Hepatocyte (in vitro differentiated cells): Measurements from ENCODE around the gene ANKRD45. TPM values are rescaled to one million over a fixed set of nuclear protein-coding genes. Genes with fewer than 3 reads are reported as not detected.
"Not testable (repeated sequence)": the region's sequence is repeated elsewhere in the genome, so short reads cannot be mapped to it uniquely, and the experiment has no call there.

ENCODE experiments used
- DNase-seq: peaks from one replicate; pipeline ENCODE4 v3.0.0-alpha.2; 2016; ENCODE audit warnings: low spot score
- H2AFZ ChIP-seq: fragments of 200-600 bp; sonication (generic); 2 replicates; pipeline ENCODE4 v1.6.0; 2016; ENCODE audit warnings: antibody characterized with exemption, mild to moderate bottlenecking
- H3K27ac ChIP-seq: fragments of 200-600 bp; sonication (generic); 2 replicates; pipeline ENCODE4 v1.5.1; 2016; ENCODE audit warnings: mild to moderate bottlenecking
- H3K27me3 ChIP-seq: fragments of 200-600 bp; sonication (generic); 2 replicates; pipeline ENCODE4 v1.6.1; 2016
- H3K36me3 ChIP-seq: fragments of 200-600 bp; sonication (generic); replicated peaks from 2 replicates; pipeline ENCODE4 v1.5.1; 2016; ENCODE audit warnings: low read depth; ENCODE audit not compliant: insufficient read depth
- H3K4me1 ChIP-seq: fragments of 200-600 bp; sonication (generic); 2 replicates; pipeline ENCODE4 v1.5.1; 2016; ENCODE audit warnings: mild to moderate bottlenecking, moderate library complexity; ENCODE audit not compliant: insufficient read depth
- H3K4me2 ChIP-seq: fragments of 200-600 bp; sonication (generic); 2 replicates; pipeline ENCODE4 v1.6.0; 2016
- H3K4me3 ChIP-seq: fragments of 200-600 bp; sonication (generic); 2 replicates; pipeline ENCODE4 v1.5.1; 2016; ENCODE audit warnings: mild to moderate bottlenecking
- H3K79me2 ChIP-seq: fragments of 200-600 bp; sonication (generic); 2 replicates; pipeline ENCODE4 v1.6.0; 2017; ENCODE audit warnings: mild to moderate bottlenecking
- H3K9me2 ChIP-seq: fragments of 200-600 bp; sonication (generic); replicated peaks from 2 replicates; pipeline ENCODE4 v1.6.0; 2017; ENCODE audit warnings: mild to moderate bottlenecking; ENCODE audit not compliant: insufficient read depth
- H3K9me3 ChIP-seq: fragments of 200-600 bp; sonication (generic); 2 replicates; pipeline ENCODE4 v1.5.1; 2016; ENCODE audit warnings: low read depth, mild to moderate bottlenecking
- H4K20me1 ChIP-seq: fragments of 200-600 bp; sonication (generic); 2 replicates; pipeline ENCODE4 v1.6.0; 2016; ENCODE audit warnings: mild to moderate bottlenecking; ENCODE audit not compliant: insufficient read depth, poor library complexity, severe bottlenecking
- EZH2 ChIP-seq: fragments of 200-600 bp; sonication (generic); IDR thresholded peaks from 2 replicates; pipeline ENCODE4 v1.6.1; 2016; ENCODE audit warnings: antibody characterized with exemption, mild to moderate bottlenecking, borderline replicate concordance
- EZH2phosphoT487 ChIP-seq: fragments of 200-600 bp; sonication (generic); IDR thresholded peaks from one replicate; pipeline ENCODE4 v1.6.1; 2018; ENCODE audit warnings: antibody characterized with exemption, mild to moderate bottlenecking, low read depth, moderate library complexity; ENCODE audit not compliant: unreplicated experiment, severe bottlenecking
- WGBS: methylation state at CpG from one replicate; pipeline ENCODE4 v1.1.6; 2016; ENCODE audit warnings: low lambda C conversion rate; ENCODE audit errors: missing lambda C conversion rate; 5-methylcytosine and 5-hydroxymethylcytosine counted together
- polyA plus RNA-seq: library from polyadenylated mRNA; unstranded; fragments of >200 nt; fragmentation: Nextera tagmentation; extraction: Ambion mirVana; gene quantifications from 2 replicates; pipeline ENCODE4 v1.2.1, GENCODE V29; 2016
- total RNA-seq: library from RNA; depleted of rRNA; stranded (reverse); fragments of >200 nt; gene quantifications from 2 replicates; pipeline ENCODE4 v1.2.3, GENCODE V29; 2014
- TF ChIP-seq, protein P1 (sequence below): fragments of 200-600 bp; sonication (generic); IDR thresholded peaks from 2 replicates; pipeline ENCODE4 v1.5.1; 2016; ENCODE audit warnings: antibody characterized with exemption, mild to moderate bottlenecking; ENCODE audit not compliant: poor library complexity

Gene ANKRD45
- total and polyA plus RNA-seq, 2 experiments from 2014 or later: 0.10 to 1.0 TPM

DNA sequence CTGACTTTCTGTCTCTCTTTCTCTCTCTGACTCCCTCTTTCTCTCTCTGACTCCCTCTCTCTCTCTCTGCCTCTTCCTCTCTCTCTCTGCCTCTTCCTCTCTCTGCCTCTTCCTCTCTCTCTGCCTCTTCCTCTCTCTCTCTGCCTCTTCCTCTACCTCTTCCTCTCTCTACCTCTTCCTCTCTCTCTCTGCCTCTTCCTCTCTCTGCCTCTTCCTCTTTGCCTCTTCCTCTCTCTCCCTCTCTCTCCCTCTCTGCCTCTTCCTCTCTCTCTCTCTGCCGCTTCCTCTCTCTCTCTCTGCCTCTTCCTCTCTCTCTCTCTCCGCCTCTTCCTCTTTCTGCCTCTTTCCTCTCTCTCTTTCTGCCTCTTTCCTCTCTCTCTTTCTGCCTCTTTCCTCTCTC is 18.6 kb upstream of the ANKRD45 start:
- 77% methylated on average over 2 of the region's 2 CpGs for WGBS
- H4K20me1 ChIP-seq: no peaks in the 10 kb centered on the region
- TF ChIP-seq EZH2phosphoT487 (no peak), EZH2 (no peak)
- TF ChIP-seq, protein P1, sequence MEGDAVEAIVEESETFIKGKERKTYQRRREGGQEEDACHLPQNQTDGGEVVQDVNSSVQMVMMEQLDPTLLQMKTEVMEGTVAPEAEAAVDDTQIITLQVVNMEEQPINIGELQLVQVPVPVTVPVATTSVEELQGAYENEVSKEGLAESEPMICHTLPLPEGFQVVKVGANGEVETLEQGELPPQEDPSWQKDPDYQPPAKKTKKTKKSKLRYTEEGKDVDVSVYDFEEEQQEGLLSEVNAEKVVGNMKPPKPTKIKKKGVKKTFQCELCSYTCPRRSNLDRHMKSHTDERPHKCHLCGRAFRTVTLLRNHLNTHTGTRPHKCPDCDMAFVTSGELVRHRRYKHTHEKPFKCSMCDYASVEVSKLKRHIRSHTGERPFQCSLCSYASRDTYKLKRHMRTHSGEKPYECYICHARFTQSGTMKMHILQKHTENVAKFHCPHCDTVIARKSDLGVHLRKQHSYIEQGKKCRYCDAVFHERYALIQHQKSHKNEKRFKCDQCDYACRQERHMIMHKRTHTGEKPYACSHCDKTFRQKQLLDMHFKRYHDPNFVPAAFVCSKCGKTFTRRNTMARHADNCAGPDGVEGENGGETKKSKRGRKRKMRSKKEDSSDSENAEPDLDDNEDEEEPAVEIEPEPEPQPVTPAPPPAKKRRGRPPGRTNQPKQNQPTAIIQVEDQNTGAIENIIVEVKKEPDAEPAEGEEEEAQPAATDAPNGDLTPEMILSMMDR: no peak

DNA sequence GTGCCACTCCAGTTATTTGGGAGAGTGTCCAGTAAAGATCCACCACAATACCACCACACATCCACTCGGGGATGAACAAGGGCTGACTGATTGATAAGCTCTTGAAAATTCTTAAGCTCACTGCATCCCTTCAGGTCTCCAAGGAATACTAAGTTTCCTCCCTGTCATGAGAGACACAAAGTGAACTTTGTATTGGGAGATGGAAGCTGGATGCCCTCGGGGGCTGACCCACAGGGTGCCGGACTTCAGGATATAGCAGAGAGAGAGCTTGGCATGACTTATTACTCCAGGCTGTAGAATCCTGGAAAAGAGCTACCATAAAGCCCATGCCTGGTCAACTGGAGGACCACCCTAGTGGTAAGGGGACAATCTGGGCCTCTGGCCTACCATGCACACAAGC is 15.5 kb upstream of the ANKRD45 start:
- H3K4me2 ChIP-seq, H4K20me1 ChIP-seq, H3K9me2 ChIP-seq, H3K9me3 ChIP-seq, H3K36me3 ChIP-seq, H3K79me2 ChIP-seq, DNase-seq, H3K4me3 ChIP-seq, H2AFZ ChIP-seq, H3K4me1 ChIP-seq, H3K27me3 ChIP-seq, H3K27ac ChIP-seq: not testable (repeated sequence)
- WGBS: 80% methylated on average over 3 of the region's 3 CpGs

More for the DNA sequence above, 18.6 kb upstream of the ANKRD45 start:
- no peak for DNase-seq
- Histone ChIP-seq H3K36me3 (no peaks in the 10 kb centered on the region), H3K27me3 (no peaks in the 10 kb centered on the region), H3K9me2 (no peaks in the 10 kb centered on the region), H3K79me2 (no peaks in the 10 kb centered on the region), H3K4me3 (no peak overlapping the region), H3K9me3 (no peaks in the 10 kb centered on the region), H3K4me1 (no peaks in the 10 kb centered on the region), H2AFZ (no peak overlapping the region), H3K4me2 (no peak overlapping the region), H3K27ac (no peak overlapping the region)

DNA sequence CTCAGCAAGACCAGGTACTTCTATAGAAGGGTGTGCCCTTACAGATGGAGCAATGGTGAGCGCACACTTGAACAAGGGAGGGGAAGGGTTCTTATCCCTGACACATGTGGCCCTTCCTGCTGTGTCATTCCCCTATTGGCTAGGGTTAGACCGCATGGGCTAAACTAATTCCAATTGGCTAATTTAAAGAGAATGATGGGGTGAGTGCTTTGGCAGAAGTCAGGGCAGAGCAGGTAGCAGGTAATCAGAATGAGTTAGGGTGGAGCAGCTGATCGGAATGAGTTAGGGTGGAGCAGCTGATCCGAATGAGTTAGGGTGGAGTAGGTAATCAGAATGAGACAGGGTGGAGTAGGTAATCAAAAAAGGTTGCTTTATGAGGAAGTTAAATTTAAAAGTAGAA is 14.2 kb upstream of the ANKRD45 start:
- not testable (repeated sequence) for H3K4me3 ChIP-seq, H3K27ac ChIP-seq, H3K4me1 ChIP-seq

DNA sequence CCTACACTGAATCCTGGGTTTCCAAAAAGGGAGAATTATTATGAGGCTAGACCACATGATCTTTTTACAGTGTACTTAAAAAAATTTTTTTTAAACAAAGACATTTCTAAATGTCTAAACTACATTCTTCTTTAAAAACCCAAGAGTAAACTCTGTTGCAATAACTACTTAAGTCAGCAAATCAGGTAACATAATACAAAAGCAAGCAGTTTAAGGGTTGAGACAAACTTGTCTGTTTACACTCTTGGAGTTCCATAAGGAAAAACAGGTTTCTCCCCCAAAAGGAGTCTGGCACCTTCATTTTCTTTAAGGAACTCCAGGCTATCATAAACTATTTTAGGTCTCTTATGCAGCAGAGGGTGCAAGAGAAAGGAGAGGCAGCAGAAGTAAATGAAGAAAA is 12.5 kb upstream of the ANKRD45 start:
- Histone ChIP-seq H3K27me3 (no peaks in the 10 kb centered on the region), H2AFZ (no peak overlapping the region), H3K4me3 (no peak overlapping the region), H3K4me1 (no peaks in the 10 kb centered on the region), H3K36me3 (no peaks in the 10 kb centered on the region), H3K9me2 (no peaks in the 10 kb centered on the region), H4K20me1 (no peaks in the 10 kb centered on the region), H3K79me2 (no peaks in the 10 kb centered on the region), H3K4me2 (no peak overlapping the region), H3K27ac (no peak overlapping the region), H3K9me3 (peaks cover 3% of the 10 kb centered on the region)
- TF ChIP-seq EZH2phosphoT487: no peak
- TF ChIP-seq EZH2: no peak
- TF ChIP-seq, protein P1: no peak
- DNase-seq: no peak

More for the DNA sequence above, 14.2 kb upstream of the ANKRD45 start:
- H3K4me2 ChIP-seq, H3K9me2 ChIP-seq, DNase-seq, H3K79me2 ChIP-seq, H4K20me1 ChIP-seq, H3K9me3 ChIP-seq, H3K36me3 ChIP-seq, H2AFZ ChIP-seq, H3K27me3 ChIP-seq: not testable (repeated sequence)
- 83% methylated on average over 4 of the region's 4 CpGs for WGBS

DNA sequence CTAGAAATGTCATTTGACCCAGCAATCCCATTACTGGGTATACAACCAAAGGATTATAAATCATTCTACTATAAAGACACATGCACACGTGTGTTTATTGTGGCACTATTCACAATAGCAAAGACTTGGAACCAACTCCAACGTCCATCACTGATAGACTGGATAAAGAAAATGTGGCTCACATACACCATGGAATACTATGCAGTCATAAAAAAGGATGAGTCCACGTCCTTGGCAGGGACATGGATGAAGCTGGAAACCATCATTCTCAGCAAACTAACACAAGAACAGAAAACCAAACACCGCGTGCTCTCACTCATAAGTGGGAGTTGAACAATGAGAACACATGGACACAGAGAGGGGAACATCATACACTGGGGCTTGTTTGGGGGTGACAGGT is 10.5 kb upstream of the ANKRD45 start:
- not testable (repeated sequence) for H3K9me3 ChIP-seq, H3K4me3 ChIP-seq, H2AFZ ChIP-seq, H3K36me3 ChIP-seq, H3K79me2 ChIP-seq, H3K27ac ChIP-seq, H4K20me1 ChIP-seq, H3K27me3 ChIP-seq, H3K4me1 ChIP-seq, H3K9me2 ChIP-seq, H3K4me2 ChIP-seq, DNase-seq
- 93% methylated on average over 5 of the region's 5 CpGs for WGBS

DNA sequence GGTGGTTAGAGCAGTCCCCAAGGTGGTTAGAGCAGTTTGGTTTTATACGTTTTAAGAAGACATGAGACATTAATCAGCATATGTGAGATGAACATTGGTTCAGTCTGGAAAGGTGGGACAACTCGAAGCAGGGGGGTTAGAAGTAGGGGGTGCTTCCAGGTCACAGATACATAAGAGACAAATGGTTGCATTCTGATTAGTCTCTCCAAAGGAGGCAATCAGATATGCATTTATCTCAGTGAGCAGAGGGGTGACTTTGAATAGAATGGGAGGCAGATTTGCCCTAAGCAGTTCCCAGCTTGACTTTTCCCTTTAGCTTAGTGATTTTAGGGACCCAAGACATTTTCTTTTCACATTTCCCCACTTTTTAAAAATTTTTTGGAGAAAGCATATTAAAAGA is 4.8 kb upstream of the ANKRD45 start:
- not testable (repeated sequence) for H3K27me3 ChIP-seq, H3K4me1 ChIP-seq, H3K79me2 ChIP-seq, H4K20me1 ChIP-seq, H3K4me3 ChIP-seq, H3K27ac ChIP-seq, H3K36me3 ChIP-seq, H2AFZ ChIP-seq, H3K9me3 ChIP-seq, H3K4me2 ChIP-seq, DNase-seq, H3K9me2 ChIP-seq
- 79% methylated on average over 2 of the region's 2 CpGs for WGBS
